ENCODE results near the gene ARMC5. TPM values are rescaled to one million over a fixed set of nuclear protein-coding genes. Genes with fewer than 3 reads are reported as not detected.

ARMC5 gene
- total and polyA plus RNA-seq, 9 of the 15 experiments (the other 6 are each of a cell fraction or from before 2014, with no cell fraction given): 0.11 to 13.5 (median 2.1) TPM

GRCh38 chr16:31499928-31500327 lies 40.6 kb downstream of the ARMC5 start:
- 86% methylated on average over 6 of the region's 8 CpGs for WGBS (ENCODE audit: insufficient coverage, low coverage, missing lambda C conversion rate)
- no peak for FAIRE-seq
- H3K36me3 ChIP-seq (ENCODE audit: control insufficient read depth, insufficient read depth, low read length): peaks cover 53% of the 10 kb centered on the region; the same call in 2 of the 3 replicates
- TF ChIP-seq, protein P1, sequence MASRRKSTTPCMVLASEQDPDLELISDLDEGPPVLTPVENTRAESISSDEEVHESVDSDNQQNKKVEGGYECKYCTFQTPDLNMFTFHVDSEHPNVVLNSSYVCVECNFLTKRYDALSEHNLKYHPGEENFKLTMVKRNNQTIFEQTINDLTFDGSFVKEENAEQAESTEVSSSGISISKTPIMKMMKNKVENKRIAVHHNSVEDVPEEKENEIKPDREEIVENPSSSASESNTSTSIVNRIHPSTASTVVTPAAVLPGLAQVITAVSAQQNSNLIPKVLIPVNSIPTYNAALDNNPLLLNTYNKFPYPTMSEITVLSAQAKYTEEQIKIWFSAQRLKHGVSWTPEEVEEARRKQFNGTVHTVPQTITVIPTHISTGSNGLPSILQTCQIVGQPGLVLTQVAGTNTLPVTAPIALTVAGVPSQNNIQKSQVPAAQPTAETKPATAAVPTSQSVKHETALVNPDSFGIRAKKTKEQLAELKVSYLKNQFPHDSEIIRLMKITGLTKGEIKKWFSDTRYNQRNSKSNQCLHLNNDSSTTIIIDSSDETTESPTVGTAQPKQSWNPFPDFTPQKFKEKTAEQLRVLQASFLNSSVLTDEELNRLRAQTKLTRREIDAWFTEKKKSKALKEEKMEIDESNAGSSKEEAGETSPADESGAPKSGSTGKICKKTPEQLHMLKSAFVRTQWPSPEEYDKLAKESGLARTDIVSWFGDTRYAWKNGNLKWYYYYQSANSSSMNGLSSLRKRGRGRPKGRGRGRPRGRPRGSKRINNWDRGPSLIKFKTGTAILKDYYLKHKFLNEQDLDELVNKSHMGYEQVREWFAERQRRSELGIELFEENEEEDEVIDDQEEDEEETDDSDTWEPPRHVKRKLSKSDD (conservative IDR thresholded peaks at IDR 0.05; ENCODE audit: low read length): no peak
- no peak for TF ChIP-seq ZNF695 (CRISPR knock-in tag; IDR thresholded peaks at IDR 0.05)
- no peak for TF ChIP-seq ZSCAN32 (CRISPR knock-in tag; IDR thresholded peaks at IDR 0.05)
- TF ChIP-seq NFIX (CRISPR knock-in tag; IDR thresholded peaks at IDR 0.05; ENCODE audit: low read depth): no peak
- TF ChIP-seq GTF3C2 (IDR thresholded peaks at IDR 0.05; ENCODE audit: borderline replicate concordance, extremely low read depth, insufficient read length): no peak
- no peak for TF ChIP-seq TSC22D4 (tag; IDR thresholded peaks at IDR 0.05)
- TF ChIP-seq, protein P2, sequence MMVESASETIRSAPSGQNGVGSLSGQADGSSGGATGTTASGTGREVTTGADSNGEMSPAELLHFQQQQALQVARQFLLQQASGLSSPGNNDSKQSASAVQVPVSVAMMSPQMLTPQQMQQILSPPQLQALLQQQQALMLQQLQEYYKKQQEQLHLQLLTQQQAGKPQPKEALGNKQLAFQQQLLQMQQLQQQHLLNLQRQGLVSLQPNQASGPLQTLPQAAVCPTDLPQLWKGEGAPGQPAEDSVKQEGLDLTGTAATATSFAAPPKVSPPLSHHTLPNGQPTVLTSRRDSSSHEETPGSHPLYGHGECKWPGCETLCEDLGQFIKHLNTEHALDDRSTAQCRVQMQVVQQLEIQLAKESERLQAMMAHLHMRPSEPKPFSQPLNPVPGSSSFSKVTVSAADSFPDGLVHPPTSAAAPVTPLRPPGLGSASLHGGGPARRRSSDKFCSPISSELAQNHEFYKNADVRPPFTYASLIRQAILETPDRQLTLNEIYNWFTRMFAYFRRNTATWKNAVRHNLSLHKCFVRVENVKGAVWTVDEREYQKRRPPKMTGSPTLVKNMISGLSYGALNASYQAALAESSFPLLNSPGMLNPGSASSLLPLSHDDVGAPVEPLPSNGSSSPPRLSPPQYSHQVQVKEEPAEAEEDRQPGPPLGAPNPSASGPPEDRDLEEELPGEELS (CRISPR knock-in tag; IDR thresholded peaks at IDR 0.05; ENCODE audit: borderline replicate concordance): no peak
- TF ChIP-seq, protein P3, sequence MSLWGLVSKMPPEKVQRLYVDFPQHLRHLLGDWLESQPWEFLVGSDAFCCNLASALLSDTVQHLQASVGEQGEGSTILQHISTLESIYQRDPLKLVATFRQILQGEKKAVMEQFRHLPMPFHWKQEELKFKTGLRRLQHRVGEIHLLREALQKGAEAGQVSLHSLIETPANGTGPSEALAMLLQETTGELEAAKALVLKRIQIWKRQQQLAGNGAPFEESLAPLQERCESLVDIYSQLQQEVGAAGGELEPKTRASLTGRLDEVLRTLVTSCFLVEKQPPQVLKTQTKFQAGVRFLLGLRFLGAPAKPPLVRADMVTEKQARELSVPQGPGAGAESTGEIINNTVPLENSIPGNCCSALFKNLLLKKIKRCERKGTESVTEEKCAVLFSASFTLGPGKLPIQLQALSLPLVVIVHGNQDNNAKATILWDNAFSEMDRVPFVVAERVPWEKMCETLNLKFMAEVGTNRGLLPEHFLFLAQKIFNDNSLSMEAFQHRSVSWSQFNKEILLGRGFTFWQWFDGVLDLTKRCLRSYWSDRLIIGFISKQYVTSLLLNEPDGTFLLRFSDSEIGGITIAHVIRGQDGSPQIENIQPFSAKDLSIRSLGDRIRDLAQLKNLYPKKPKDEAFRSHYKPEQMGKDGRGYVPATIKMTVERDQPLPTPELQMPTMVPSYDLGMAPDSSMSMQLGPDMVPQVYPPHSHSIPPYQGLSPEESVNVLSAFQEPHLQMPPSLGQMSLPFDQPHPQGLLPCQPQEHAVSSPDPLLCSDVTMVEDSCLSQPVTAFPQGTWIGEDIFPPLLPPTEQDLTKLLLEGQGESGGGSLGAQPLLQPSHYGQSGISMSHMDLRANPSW (CRISPR knock-in tag; IDR thresholded peaks at IDR 0.05): no peak
- TF ChIP-seq, protein P4, sequence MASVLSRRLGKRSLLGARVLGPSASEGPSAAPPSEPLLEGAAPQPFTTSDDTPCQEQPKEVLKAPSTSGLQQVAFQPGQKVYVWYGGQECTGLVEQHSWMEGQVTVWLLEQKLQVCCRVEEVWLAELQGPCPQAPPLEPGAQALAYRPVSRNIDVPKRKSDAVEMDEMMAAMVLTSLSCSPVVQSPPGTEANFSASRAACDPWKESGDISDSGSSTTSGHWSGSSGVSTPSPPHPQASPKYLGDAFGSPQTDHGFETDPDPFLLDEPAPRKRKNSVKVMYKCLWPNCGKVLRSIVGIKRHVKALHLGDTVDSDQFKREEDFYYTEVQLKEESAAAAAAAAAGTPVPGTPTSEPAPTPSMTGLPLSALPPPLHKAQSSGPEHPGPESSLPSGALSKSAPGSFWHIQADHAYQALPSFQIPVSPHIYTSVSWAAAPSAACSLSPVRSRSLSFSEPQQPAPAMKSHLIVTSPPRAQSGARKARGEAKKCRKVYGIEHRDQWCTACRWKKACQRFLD (CRISPR knock-in tag; IDR thresholded peaks at IDR 0.05): no peak

More at GRCh38 chr16:31499928-31500327, 40.6 kb downstream of the ARMC5 start:
- no peak overlapping the region for H3K4me3 ChIP-seq
- H2AFZ ChIP-seq (ENCODE audit: low read depth, low read length): no peak overlapping the region
- H3K79me2 ChIP-seq (ENCODE audit: control insufficient read depth, insufficient read depth, low read length): no peaks in the 10 kb centered on the region
- H3K9me1 ChIP-seq (ENCODE audit: control insufficient read depth, insufficient read depth, low read length): peaks cover 1% of the 10 kb centered on the region
- H3K27ac ChIP-seq (ENCODE audit: extremely low read depth, low read depth, low read length): no peak overlapping the region
- H3K4me2 ChIP-seq (ENCODE audit: insufficient read depth, low read length): no peak overlapping the region
- no peaks in the 10 kb centered on the region for H3K9me3 ChIP-seq (replicated peaks; ENCODE audit: control insufficient read depth, insufficient read depth, low read depth, low read length)
- no peak for ATAC-seq
- no peaks in the 10 kb centered on the region for H3K4me1 ChIP-seq (replicated peaks in 1 of 2; ENCODE audit: control insufficient read depth in 2 of 2, insufficient read depth in 2 of 2, low read length in 2 of 2)
- 0 out of 4 replicates have a peak overlapping the region, but pooled peaks of 1 of the 2 experiments have one; percentile 23 for H3K9ac ChIP-seq (ENCODE audit: insufficient read depth in 1 of 2, low read depth in 2 of 2, low read length in 2 of 2)
- no peaks in the 10 kb centered on the region for H3K27me3 ChIP-seq (ENCODE audit: control insufficient read depth in 2 of 2, insufficient read depth in 2 of 2, low read length in 2 of 2)
- ChIA-PET POLR2A (interaction anchor here (1.2 to 2.4 kb wide), 4 partner anchors 8 to 42 kb away, joined by 3 to 9 read pairs (median 8); partner anchors contain the start of gene RUSF1), CTCF (ENCODE audit: low intra/inter-chr PET ratio) (no interaction called here)
- DNase-seq (ENCODE audit: extremely low read depth in 1 of 4, low spot score in 3 of 4): no peak
- intact Hi-C loops (cut with micrococcal nuclease) (no loop called here), in situ Hi-C loops (cut with MboI) (no loop called here)
- BruUV-seq (replicated peaks): no TSS peak
- no peaks in the 10 kb centered on the region for H4K20me1 ChIP-seq (replicated peaks; ENCODE audit: control insufficient read depth, insufficient read depth, low read length)
